ENCODE measurements around the gene FOXN1.

The FOXN1 gene

GRCh38 chr17:28498652-28499363 lies 7.3 kb upstream of the FOXN1 start:
- DNase-seq (ENCODE audit: extremely low read depth, low read depth), result no peak
- no peak for TF ChIP-seq CTCF (IDR thresholded peaks at IDR 0.05; ENCODE audit: low read depth, low read length)

- no peak for TF ChIP-seq CTCF (IDR thresholded peaks at IDR 0.05; ENCODE audit: low read depth, low read length)
- no peak for DNase-seq (ENCODE audit: extremely low read depth, low read depth)
Observed at GRCh38 chr17:28499364-28499664, 6.8 kb upstream of the FOXN1 start.

GRCh38 chr17:28499684-28500357 lies 6.3 kb upstream of the FOXN1 start:
- no peak for DNase-seq (ENCODE audit: extremely low read depth, low read depth)
- TF ChIP-seq CTCF (IDR thresholded peaks at IDR 0.05; ENCODE audit: low read depth, low read length), result no peak

GRCh38 chr17:28500712-28501379 lies 5.3 kb upstream of the FOXN1 start:
- DNase-seq (ENCODE audit: extremely low read depth, low read depth), result no peak
- TF ChIP-seq CTCF (IDR thresholded peaks at IDR 0.05; ENCODE audit: low read depth, low read length), result no peak

GRCh38 chr17:28501421-28502284 lies 4.5 kb upstream of the FOXN1 start:
- DNase-seq (ENCODE audit: extremely low read depth, low read depth), result no peak
- no peak for TF ChIP-seq CTCF (IDR thresholded peaks at IDR 0.05; ENCODE audit: low read depth, low read length)

GRCh38 chr17:28503420-28503819 lies 2.7 kb upstream of the FOXN1 start:
- no peak for TF ChIP-seq CTCF (IDR thresholded peaks at IDR 0.05; ENCODE audit: low read depth, low read length)
- DNase-seq (ENCODE audit: extremely low read depth, low read depth), result no peak
